Activated T-cell treated with anti-CD3 and anti-CD28 coated beads for 48 hours (primary cell): Measurements from ENCODE around the gene ATXN7.

ENCODE experiments used
- DNase-seq: peaks from one replicate; pipeline ENCODE4 v3.0.0-alpha.2; 2020; ENCODE audit warnings: low read depth

ATXN7 gene

DNA sequence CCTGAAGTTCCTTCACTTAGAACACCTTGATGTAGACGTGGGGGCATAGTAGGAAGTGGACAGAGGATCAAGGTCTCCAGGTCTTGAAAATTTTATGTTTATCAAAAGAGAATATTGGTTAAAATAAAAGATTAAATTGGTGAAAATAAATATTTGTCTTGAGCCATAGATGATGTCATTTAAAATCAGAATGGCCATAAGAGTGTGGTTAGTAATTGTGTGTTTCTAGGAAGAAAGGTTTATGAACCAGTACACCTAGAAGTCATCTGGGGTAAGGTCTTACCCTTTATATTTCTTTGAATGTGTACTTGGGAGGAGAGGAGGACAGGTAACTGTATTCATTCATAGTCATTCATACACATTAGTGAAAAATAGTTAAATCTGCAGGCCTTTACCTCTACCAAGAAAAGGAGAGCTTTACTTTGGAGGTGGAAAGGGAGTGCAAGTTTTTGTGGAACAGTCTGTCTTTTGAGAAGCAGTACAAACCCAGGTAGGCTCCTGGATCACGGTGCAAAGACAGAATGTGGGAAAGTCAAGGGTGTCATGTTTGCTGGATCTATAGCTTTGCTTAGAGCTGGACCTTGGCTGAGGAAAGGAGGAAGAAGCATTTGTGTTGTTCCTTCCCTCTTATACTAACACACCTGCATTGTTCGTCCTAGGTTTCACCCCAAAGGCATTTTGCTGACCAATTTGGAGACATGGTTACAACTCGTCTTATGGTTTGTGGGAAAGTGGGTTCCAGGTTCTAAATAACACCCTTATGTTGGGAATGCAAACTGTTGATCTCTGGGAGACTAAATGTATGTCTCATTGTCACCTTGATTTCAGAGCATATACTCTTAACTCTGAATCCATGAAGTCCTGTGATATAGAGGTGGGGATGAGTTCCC, 42.3 kb downstream of the ATXN7 start:
- DNase-seq, result no peak

DNA sequence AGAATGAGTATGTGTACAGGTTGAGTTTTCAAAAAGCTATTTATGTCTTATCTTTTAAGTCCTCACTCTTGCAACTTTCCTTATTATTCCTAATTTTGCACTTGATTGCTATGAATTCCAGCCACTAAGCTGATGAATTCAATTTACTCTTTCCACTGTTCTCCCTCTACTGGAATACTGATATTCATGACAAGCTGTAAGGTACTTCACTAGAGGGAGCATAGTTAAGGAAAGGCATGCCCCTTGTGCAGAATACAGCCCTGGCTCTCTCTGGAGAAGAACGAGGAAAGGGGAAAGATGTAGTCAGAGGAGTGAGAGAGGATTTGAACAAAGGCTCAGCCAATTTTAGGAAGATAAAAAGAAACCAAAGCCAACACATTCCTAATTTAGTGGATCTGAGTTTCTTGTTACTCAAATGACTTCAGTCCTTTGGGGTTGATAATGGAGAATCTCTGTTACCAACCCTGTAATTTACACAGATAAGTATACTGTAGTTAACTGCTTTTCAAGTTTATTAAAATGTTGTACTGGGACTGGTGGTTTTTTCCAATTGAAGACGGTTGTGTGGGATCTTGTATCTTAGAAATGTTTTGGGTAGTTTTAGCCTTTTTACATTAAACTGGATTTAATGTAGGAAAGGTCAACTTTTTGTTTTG, 44.5 kb downstream of the ATXN7 start:
- DNase-seq, result no peak

DNA sequence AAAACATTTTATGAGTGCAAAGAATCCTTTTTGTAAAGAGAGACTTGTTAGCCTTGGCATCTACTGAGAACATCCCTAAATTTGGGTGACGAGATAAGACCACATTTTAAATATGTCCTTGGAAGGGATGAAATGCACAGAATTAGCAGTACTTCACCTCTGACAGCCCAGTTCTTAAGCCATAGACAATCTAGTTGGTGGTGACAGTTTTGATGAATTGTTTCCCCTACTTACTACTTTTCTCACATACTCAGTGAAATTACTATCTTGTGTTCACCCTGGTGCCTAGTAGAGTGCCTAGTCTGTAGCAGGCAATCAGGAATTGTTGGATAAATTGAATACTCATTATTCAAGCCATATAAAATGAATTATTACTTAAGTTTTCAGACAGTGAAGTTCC, 45.1 kb downstream of the ATXN7 start:
- no peak for DNase-seq

DNA sequence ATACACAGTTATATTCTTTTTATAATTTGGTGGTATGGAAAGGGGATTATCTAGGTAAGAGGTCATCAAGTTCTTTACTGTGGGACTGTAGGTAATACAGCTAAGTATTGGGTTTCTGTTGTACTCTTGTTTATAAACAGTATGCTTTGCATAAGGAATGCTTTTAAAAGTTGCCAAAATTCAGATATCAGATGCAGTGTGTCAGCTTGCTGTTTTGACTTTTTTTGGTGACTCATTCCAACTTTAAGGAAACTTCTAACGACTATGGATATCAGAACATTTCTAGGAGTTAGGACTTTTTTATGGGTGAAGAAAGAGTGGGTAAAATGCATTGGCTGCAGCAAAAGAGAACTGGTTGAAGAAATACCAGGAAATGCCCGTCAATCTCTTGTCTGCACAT, 45.8 kb downstream of the ATXN7 start:
- no peak for DNase-seq

DNA sequence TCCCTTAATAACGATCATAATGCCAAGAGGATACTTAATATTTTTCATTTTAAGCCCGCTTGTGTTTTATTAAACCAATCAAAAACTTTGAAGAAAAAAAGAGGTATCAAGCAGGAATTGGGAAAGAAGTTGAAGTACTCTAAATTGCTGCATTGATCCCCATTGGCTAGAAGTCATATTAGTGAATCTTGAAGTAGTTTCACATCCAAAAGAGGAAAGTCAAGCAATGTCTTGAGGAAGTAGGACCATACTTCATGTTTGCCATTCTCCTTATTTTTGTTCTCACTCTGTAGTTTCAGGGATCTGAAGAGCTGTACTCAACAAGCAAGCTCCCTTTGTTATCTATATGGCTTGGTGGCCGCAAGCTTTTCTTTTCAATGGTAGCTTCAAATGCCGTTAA, 46.3 kb downstream of the ATXN7 start:
- DNase-seq, result no peak

DNA sequence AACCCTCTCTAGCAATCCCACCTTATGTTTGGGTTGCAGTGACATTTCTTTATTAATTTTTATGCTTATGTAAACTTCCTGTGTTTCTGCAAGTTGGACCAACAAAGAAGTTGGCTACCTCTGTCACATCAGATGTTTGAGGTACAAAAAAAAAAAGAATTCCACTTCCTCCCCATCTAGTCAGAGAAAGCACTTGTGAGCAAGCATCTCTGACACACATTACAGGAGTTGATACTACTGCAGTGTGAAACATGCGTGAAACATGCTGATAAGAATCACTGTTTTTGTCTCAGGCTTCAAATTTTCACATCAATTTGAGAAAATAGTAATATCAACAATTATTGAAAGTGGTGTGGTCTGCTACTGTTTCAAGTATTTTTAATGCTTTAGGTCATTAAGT, 47.2 kb downstream of the ATXN7 start:
- DNase-seq, result no peak

DNA sequence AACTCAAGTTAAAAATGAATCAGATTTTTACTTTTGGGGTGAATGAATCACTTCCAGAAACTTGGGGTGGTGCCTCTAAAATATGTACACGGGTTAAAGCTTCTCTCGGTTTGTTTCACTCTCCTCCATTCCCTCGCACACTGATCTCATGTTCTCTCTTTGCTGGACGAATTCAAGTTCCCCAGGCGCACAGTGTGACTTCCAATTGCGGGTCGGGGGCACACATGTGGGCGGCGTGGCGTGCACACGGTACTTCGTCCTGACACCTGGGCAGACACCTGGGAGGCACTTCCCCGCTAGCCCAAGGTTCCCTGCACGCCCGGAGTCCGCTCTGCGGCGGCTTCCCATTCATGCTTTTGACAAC, 47.8 kb downstream of the ATXN7 start:
- DNase-seq, result no peak

DNA sequence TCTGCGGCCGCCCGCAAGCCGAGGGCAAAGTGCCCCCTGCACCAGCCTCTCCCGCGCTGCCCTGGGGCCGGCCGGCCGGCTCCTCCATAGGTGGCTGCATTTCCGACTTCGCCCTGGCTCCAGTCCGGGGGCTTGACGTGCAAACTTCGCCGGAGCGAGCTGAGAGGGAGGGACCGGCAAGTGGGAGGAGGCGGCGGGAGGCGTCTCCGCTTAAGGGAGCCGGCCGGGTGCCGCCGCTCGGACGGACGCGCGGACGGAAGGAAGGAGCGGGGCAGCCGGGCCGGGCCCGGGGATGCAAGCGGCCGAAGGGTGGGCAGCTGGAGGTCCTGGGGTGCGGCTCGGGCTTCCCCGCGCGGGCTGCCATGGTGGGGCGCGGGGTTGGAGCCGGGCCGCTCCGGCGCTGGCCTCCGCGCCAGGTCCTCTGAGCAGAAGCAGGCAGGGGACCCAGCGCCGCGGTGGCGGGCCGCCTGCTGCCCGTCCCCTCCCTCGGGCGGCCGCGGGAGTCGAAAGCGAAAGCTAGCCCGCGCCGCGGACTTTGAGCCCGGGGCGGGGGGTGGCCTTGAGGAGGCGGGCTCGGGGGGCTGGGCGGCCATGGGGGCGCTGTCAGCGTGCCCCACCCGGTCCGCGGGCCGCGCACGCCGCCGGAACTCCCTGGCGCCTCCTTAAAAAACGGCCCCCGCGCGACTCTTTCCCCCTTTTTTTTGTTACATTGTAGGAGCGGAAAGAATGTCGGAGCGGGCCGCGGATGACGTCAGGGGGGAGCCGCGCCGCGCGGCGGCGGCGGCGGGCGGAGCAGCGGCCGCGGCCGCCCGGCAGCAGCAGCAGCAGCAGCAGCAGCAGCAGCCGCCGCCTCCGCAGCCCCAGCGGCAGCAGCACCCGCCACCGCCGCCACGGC, 48.5 kb downstream of the ATXN7 start, which contains the start of gene SCAANT1:
Gene SCAANT1, minus strand, starts transcription at position 511 of the 895 bp plus-strand sequence.
- DNase-seq, result peak; percentile 74

DNA sequence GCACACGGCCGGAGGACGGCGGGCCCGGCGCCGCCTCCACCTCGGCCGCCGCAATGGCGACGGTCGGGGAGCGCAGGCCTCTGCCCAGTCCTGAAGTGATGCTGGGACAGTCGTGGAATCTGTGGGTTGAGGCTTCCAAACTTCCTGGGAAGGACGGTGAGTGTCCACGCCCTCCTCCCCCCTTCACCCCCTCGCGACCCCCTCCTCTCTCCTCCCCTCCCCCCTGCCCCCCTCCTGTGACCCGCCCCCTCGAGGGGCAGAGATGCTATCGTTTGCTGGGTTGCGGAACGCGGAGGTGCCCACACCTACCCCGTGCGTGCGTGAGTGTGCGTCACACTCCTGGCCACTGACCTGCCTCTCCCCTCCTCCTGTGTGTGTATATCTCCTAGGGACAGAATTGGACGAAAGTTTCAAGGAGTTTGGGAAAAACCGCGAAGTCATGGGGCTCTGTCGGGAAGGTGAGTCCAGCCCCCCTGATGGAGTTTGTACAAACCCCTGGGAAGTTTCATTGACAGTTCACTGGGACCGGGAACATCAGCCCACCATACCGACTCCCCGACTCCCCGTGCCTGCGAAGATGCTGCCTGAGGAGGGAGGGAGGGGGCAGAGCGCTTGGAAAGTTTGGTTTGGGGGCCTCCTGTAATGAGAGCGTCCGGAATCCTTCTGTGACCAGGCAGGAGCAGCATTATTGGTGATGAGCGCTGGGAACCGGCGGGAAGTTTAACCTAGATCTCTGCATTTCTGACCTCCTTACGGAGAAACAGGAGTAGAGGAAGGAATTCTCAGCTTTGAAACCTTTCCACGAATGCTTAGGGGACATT, 49.3 kb downstream of the ATXN7 start:
- DNase-seq, result peak; percentile 37

DNA sequence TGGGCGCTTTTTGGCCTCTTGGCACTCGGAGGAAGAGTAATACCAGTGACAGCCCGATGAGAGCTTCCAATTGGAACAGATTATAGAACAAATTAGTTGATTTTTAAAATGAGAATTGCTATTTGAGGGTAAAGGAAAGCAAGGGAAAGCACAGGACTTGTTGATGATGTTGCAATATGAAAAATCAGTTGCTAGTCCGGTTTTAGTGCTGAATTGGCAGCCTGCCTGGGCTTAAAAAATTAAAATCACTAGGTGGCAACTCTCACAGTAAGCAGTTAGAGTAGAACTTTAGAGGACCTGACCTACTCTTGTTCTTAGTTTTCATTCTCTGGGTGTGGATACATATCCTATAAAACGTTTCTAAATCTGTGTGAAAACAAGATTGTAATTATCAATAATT, 50.6 kb downstream of the ATXN7 start:
- DNase-seq, result no peak

DNA sequence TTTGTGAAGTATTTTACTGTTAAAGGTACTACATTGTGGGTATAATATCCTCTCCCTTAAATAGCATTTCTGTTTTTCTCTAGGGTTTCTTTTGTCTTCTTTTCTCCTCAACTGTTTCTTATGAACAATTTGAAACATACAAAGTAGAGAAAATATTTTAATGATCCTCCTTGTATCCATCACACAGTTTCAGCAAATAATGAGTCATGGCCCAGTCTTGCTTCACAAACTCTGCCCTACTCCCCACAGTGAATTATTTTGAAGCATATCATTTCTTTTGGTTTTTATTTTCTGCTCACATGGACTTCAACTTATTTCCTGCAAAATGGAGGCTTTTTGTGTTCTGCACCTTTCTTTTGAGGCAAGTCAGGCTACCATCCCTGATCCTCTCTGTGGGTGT, 54.7 kb downstream of the ATXN7 start:
- no peak for DNase-seq

DNA sequence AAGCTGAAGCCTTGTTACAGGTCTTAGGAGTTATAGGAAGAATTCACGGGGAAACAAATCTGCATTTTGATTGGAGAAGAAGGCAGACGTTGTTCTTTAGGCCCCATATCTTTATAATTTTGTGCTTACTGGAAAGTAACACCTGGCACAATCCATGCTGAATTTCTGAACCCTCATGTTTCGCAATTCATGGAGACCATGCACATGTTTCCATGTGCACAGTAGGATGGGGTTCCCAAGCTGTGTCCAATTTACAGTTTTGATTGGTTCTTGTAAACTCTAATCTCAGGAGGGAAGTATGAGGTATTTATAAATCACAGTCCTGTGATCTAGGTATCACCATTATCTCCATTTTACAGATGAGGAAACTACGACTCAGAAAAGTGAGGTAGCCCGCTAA, 56.3 kb downstream of the ATXN7 start:
- no peak for DNase-seq

DNA sequence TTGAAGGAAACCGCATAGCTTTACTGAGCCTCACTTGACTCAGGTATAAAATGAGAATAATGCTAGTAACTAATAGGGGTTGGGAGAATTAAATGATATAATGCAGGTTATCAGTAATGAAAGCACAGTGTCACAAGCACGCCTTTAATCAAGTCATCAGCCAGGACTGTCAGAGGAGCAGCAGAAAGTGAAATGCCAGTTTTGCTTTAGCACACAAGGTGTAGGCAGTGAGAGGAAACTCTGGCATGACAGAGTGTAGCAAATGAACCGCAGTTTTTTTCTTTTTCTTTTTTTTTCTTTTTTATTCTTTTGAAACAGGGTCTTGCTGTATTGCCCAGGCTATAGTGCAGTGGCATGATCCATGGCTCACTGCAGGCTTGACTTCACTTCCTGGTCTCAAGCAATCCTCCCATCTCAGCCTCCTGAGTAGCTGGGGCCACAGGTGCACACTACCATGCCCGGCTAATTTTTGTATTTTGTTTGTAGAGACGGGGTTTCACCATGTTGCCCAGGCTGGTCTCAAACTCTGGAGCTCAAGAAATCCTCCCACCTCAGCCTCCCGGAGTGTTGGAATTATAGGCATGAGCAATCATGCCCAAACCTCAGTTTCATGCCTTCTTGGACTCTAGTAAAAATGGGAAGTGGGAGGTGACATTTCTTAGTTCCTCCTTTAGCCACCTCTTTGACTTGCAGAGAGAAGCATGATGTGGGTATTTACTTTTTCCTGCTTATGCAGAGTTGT, 58.2 kb downstream of the ATXN7 start:
- DNase-seq, result no peak

DNA sequence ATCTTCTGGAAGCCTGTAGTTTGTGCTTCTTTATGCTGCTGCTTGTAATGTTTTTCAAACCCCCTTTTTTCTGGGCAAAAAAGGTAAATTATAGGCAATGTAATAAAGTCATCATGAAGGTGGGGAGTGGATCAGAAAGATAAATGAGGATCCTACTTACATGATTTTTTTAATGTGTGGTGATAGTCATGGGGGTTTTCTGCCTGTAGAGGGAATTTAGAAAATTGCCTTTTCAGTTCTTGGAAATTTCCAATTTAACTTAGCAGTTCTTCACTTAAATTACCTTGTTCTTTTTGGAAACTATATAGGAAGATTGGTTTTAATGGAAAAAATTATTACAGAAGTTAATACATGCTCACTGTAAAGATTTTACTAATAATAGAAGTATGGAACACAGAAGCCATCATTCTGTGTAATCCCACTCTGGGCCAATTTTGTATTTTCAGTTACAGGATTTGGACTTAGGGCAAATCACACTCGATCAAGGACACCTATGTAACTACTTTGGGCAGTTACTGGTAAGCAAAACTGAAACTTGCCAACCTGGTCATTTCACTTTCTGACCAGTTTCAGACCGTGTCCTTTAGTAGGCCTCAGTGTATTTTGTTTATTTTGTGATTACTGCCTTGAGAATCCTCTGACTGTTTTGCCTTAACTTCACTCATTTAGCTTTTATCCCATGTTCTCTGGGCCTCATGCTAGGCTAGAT, 59.0 kb downstream of the ATXN7 start:
- DNase-seq, result no peak

DNA sequence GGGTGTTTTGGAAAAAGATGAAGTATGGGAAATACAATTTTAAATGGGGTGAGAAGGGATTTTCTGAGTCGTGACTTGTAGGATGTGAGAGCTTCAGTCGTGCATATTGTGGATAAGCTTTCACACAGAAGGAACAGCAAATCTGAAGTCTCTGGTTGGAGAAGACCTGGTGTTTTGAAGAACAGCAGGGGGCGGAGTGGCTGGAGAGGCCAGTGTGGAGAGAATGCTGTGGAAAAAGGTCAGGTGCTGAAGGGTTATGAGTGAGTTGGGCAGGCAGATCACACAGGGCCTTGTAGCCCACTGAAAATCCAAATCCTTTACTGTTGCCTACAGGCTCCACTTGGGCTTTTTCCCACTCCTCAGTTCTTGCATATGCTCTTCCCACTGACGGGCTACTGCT, 62.6 kb downstream of the ATXN7 start:
- DNase-seq, result no peak

DNA sequence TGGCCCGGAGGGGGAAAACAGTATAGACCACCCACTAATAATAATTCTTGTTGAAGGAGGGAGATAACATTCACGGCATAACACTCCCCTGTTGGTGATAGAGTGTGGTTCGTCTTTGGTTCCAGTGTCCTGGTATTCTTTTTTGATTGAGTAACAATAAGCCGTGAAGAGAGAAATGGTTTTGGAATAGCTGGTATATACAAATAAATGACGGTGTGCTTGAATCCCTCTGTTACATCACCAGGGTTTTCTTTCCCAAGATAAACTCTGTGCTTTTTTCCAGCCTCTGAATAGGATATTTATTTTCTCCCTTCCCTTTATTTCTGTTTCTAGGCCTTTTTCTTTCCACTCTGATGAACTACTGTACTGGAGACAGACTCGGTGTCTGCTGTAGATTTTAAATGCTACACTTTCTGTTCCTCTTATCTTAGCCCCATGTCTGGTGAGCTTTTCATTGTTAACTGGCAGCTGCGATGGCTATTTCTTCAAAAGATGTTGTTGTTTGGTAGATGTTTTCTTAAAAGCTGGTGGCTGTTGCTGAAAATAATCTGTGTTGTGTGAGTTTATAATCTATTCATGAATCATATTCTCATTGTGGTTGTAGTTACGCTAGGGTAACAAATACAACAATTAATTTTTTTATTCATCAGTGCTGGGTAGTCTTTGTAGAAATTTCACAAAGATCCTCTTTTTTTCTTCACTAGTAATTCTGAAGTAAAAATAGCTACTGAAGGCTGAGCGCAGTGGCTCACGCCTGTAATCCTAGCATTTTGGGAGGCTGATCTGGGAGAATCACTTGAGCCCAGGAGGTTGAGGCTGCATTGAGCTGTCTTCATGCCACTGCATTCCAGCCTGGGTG, 64.0 kb downstream of the ATXN7 start:
- no peak for DNase-seq

DNA sequence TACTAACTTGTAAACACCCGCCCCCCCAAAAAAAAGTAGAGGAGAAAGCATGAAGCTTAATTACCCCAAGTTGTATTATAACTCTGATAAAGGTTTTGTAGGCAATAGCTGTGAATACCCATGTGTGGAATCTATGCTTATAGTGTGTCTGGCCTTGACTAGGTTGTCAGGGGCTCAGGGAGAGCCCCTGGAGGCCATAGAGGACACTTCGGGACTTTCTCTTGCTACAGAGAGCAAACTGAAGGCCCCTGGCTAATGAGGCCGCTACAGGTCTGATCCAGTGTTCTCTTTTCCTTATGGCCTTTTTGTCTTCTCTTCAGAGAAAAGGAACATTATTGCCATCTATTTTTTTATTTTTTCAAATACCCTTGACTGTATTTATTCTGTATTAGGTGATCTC, 67.6 kb downstream of the ATXN7 start:
- no peak for DNase-seq

DNA sequence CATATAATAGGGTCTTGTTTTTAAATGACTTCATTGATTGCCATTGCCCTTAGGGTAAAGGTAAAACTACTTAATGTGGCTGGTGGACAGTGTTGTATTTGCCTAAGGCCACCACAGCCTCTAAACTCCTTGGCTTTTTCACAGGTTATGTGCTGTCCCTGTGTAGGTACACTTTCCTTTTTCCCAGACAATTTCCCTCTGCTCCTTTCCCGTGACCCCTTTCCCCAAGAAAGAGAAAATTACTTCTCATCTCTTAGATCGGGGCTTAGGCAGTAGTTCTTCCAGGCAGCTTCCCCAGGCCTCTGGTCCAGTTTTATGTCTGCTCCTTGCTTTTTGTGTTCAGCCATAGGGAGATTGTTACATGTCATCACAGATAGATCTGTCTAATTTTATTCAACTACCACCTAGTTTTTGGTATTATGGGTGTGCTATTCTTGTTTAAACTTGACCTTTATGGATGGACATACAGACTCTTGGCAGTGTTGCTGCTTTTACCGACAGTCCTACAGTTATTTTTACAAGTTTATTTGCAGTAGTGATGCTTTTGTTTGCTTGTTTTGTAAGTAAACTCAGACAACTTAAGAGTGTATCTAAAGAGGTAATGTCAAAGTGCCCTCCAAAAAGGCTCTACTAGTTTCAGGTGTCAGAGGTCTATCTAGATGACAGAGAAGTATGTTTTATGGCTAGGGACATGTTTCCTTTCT, 69.0 kb downstream of the ATXN7 start:
- DNase-seq, result no peak

DNA sequence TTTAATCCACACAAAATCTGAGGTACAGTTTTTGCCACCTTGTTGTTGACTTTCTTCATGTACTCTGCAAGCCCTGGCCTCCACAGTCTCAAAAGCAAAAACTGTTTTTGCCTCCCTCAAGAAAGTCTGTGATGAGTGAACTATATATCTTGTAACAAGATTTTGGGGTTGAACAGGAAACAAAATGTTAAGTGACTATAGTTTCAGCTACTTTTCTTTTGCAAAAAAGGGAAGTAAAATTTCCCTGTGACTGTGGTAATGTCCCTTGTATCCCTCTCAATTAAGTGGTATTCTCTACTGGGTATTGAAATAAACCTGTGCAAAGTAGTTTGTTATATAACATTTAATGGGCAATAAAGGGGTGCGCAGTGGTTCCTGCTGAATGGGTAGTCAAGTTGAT, 69.8 kb downstream of the ATXN7 start:
- DNase-seq, result no peak
